Activated T-cell treated with anti-CD3 and anti-CD28 coated beads, Interleukin-2, amount 50 U/mL, for 24 hours (primary cell): Measurements from ENCODE around the gene CST6.

Source experiments
- DNase-seq: peaks from one replicate; pipeline ENCODE4 v3.0.0-alpha.2; 2020
- H3K27ac Mint-ChIP-seq: 2 replicates; pipeline ENCODE4 v1.8.0; 2020; ENCODE audit warnings: mild to moderate bottlenecking, mixed read lengths
- H3K27me3 Mint-ChIP-seq: 2 replicates; pipeline ENCODE4 v1.8.0; 2020; ENCODE audit warnings: mixed read lengths
- H3K36me3 Mint-ChIP-seq: 2 replicates; pipeline ENCODE4 v1.8.0; 2020; ENCODE audit warnings: low read depth, mixed read lengths
- H3K4me1 Mint-ChIP-seq: 2 replicates; pipeline ENCODE4 v1.8.0; 2020; ENCODE audit warnings: low read depth, mixed read lengths
- H3K4me3 Mint-ChIP-seq: 2 replicates; pipeline ENCODE4 v1.8.0; 2020; ENCODE audit warnings: mild to moderate bottlenecking, moderate library complexity, mixed read lengths
- H3K9me3 Mint-ChIP-seq: 2 replicates; pipeline ENCODE4 v1.8.0; 2020; ENCODE audit warnings: mixed read lengths

The CST6 gene

DNA sequence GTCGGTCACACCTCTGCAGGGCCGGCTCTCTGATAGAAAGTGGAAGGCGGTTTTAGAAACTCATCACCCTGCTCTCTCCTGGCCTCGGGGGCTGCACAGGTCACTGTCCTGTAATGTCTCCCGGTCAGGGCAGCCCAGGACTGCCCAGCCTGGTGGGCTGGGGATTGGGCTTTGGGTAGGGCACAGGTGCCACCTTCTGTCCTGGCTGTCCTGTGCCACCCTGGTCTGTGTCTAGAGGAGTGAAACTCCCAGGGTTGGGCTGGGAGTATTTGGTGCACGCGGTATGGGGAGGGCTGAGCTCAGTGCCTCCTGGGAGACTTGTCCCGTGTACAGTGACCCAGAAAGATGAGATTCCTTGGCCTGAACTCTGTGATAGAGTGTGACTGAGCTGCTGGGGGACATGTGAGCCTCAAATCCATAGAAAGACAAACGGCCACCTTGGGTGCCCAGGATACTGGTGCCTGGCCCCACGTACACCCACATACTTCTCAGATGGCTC is 32.5 kb upstream of the CST6 start:
- Mint-ChIP-seq H3K36me3 (peaks cover 54% of the 10 kb centered on the region), H3K4me3 (no peak overlapping the region), H3K9me3 (no peaks in the 10 kb centered on the region), H3K27me3 (no peaks in the 10 kb centered on the region), H3K4me1 (no peaks in the 10 kb centered on the region), H3K27ac (no peak overlapping the region)
- DNase-seq: no peak

DNA sequence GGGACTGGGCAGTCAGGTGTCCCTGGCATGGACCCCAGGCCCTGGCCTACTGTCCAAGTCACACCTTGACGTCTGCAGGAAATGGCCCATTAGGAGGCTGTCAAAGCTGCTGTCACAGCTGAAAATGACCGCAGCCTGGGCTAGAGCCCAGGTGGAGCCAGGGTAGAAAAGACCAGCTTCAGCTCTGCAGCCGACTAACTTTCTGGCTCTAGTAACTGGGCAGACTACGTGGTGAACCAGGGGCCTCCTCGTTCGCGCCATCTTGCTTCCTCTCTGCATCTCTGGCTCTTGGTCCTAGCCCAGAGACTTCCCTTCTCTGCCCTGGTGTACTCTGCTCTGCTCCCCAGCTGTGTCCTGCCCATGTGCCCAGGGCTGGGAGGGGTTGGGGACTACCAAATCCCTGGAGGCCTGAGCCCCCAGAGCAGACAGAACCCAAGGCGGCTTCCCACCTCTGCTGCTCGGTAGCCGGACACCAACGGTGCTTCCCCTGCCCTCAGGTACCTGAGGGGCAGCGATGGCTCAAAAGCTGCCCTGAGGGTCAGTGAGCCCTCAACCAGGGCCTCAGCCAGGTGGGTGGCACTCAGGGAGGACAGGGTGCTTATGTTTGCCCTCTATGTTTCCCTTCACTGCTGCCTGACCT is 30.6 kb upstream of the CST6 start:
- no peaks in the 10 kb centered on the region for H3K27me3 Mint-ChIP-seq
- H3K4me3 Mint-ChIP-seq: no peak overlapping the region
- DNase-seq: no peak
- no peaks in the 10 kb centered on the region for H3K9me3 Mint-ChIP-seq
- H3K27ac Mint-ChIP-seq: no peak overlapping the region
- no peaks in the 10 kb centered on the region for H3K4me1 Mint-ChIP-seq
- H3K36me3 Mint-ChIP-seq: peaks cover 39% of the 10 kb centered on the region

DNA sequence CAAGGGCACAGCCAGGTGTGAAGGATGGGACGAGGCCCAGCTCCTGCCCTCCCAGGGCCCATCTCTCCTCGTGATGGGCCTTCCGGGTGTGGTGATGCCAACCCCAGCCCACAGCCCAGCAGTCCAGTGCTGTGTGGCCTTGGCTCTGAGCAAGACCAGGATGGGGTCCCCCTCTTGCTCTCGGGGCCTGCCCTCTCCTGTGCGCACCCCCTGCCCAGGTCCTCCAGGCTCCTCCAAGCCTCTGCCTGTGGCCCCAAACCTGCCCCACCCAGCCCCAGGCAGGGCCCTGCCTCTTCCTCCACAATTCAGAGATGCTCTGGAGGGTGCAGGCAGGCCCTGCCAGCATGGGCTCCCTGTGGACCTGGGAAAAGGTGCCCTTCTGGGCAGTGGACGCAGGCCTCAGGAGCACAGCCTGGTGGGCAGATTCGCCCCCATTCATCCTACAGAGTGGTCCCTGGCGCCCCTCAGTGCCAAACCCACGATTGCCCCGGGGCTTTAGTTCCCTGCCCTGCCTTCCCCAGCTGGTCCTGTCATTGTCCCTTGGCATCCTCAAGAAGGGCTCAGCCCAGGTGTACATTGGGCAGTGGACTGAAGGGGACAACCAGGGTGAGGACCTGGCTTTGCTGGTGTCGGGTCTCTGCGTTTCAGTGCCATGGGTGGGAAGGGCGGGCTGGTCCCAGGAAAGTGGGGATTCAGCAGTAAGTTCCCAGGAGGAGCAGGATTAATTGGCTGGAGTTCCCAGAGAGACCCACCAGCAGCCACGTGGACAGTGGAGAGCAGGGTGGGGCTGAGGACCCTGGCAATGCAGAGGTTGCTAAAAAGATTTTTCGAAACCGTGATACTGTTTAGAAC is 29.6 kb upstream of the CST6 start:
- H3K4me3 Mint-ChIP-seq: no peak overlapping the region
- no peaks in the 10 kb centered on the region for H3K4me1 Mint-ChIP-seq
- no peaks in the 10 kb centered on the region for H3K27me3 Mint-ChIP-seq
- DNase-seq: no peak
- peaks cover 29% of the 10 kb centered on the region for H3K36me3 Mint-ChIP-seq
- no peak overlapping the region for H3K27ac Mint-ChIP-seq
- no peaks in the 10 kb centered on the region for H3K9me3 Mint-ChIP-seq

DNA sequence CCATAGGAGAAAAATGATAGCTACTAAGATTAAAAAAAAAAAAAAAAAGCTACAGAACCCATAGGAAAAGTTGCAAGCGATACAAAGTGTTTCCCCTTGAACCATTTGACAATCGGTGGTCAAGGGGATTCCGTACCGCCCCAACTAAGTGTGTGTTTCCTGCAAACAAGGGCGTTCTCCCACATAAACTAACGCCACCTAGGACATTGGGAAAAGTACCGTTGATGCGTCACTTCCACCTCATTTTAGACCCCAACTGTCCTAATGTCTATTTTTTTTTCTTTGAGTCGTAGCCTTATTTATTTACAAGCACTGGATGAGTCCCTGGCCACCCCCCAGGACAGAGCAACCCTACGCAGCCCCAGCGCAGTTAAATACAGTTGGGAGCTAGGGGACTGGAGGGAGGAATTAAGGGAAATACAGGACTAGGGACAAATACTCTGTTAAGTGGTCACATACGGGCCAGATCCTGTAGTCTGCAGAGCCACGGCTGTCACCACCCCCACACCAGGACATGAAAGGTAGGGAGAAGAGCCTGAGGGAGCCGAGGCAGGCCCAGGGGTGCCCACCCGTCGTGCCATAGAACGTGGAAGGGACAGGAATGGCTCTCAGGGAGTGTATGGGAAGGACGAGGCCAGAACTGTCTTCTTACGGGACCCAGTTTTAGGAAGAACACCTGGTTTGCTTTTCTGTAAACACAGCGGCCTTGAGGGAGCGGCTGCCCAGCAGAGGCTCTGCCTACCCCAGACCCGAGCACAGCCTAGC is 28.8 kb upstream of the CST6 start:
- H3K36me3 Mint-ChIP-seq: peaks cover 23% of the 10 kb centered on the region
- no peaks in the 10 kb centered on the region for H3K27me3 Mint-ChIP-seq
- H3K4me3 Mint-ChIP-seq: no peak overlapping the region
- H3K9me3 Mint-ChIP-seq: no peaks in the 10 kb centered on the region
- H3K4me1 Mint-ChIP-seq: no peaks in the 10 kb centered on the region
- DNase-seq: no peak
- no peak overlapping the region for H3K27ac Mint-ChIP-seq

DNA sequence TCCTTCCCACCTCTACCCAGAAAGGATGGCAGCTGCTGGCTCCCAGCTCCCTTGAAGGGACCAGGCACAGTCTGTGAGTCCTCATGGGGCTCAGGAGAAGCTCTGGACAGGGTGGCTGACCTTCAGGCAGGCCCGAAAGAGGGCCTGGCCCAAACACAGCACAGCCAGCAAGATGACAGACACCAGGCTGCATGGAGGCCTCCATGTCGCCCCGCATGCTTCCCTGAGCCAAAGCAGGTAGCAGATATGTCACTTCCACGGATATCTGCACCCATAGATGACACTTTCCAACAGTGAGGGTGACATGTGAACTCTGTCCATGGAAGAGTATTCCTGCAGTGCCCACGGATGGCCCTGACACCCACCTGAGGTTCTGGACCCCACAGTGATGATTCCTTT is 28.2 kb upstream of the CST6 start:
- H3K36me3 Mint-ChIP-seq: peaks cover 18% of the 10 kb centered on the region
- no peak overlapping the region for H3K4me3 Mint-ChIP-seq
- no peak overlapping the region for H3K27ac Mint-ChIP-seq
- no peaks in the 10 kb centered on the region for H3K27me3 Mint-ChIP-seq
- no peaks in the 10 kb centered on the region for H3K9me3 Mint-ChIP-seq
- no peaks in the 10 kb centered on the region for H3K4me1 Mint-ChIP-seq
- no peak for DNase-seq

DNA sequence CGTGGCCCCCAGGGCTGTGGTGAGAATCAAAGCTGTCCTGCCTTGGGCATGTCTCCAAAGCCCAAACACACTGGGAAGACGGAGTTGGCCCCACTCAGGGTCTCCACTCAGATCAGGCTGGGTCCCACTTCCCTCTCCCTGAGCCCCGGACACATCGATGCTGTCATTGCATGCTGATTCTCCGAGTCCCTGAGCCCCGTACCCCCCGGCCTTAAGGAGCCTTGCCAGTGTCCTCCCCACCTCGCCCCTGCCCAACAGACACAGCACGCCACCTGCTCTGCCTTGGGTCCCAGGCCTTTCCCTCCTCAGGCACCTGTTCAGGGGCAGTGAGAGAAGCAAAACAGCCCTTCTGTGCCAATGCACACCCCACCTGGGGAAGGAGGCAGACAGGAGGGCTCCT is 24.5 kb upstream of the CST6 start:
- H3K36me3 Mint-ChIP-seq: peaks cover 17% of the 10 kb centered on the region
- no peak overlapping the region for H3K27ac Mint-ChIP-seq
- DNase-seq: no peak
- H3K4me1 Mint-ChIP-seq: peaks cover 5% of the 10 kb centered on the region
- no peaks in the 10 kb centered on the region for H3K27me3 Mint-ChIP-seq
- no peaks in the 10 kb centered on the region for H3K9me3 Mint-ChIP-seq
- no peak overlapping the region for H3K4me3 Mint-ChIP-seq

DNA sequence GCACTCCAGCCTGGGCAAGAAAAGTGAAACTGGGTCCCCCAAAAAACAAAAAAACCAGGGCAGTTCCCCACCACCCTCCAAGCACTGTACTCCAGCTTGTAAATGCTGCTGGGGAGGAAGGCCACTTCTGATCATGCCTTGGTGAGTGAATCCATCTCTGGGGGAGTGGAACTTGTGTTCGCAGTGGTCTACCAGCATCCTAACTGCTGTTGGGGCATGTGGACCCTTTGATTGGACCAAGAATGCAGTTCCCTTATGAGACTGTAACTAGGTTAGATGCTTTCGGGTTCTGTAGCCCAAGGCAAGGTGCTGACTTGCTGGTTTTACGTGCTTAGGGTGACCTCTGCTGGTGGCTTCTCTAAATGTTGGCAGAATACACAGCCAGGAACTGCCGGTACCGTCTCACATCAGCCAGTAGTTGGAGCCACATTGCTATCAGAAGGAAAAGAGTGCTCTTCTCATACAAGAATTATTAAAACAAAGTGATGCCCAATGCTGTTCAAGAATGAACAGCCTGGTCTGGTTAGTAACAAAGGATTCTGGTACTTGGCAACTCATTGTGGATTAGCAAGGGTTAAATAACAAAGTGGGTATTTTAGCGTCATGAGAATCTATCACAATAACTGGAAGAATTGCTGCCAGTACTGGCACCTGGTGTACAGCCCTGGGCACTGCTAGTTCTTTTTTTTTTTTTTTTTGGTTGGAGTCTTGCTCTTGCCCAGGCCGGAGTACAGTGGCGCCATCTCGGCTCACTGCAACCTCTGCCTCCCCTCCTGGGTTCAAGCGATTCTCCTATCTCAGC is 22.8 kb upstream of the CST6 start:
- Mint-ChIP-seq H3K9me3 (no peaks in the 10 kb centered on the region), H3K27me3 (no peaks in the 10 kb centered on the region), H3K36me3 (peaks cover 22% of the 10 kb centered on the region), H3K4me3 (no peak overlapping the region), H3K4me1 (peaks cover 5% of the 10 kb centered on the region), H3K27ac (peak overlapping the region; percentile 80)
- DNase-seq: peak; percentile 83

DNA sequence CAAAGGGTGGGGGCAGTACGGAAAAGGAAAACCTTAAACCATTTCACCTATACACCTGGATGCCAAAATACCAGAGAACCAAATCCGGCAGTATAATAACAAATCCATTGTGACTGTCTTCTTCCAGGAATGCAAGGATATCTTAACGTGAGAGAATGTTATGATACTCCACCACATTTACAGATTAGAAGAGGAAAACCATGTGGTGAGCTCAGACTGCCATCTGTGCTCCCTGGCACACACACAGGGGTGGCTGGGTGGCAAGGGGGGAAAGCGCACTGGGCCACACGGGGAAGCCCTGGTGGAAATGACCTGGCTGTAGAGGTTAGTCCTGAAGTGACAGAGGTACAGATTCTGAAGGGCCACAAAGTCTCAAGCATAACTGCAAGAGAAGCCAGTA is 19.8 kb upstream of the CST6 start:
- peaks cover 7% of the 10 kb centered on the region for H3K4me1 Mint-ChIP-seq
- H3K9me3 Mint-ChIP-seq: no peaks in the 10 kb centered on the region
- H3K36me3 Mint-ChIP-seq: peaks cover 43% of the 10 kb centered on the region
- no peak for DNase-seq
- no peaks in the 10 kb centered on the region for H3K27me3 Mint-ChIP-seq
- no peak overlapping the region for H3K4me3 Mint-ChIP-seq
- no peak overlapping the region for H3K27ac Mint-ChIP-seq

DNA sequence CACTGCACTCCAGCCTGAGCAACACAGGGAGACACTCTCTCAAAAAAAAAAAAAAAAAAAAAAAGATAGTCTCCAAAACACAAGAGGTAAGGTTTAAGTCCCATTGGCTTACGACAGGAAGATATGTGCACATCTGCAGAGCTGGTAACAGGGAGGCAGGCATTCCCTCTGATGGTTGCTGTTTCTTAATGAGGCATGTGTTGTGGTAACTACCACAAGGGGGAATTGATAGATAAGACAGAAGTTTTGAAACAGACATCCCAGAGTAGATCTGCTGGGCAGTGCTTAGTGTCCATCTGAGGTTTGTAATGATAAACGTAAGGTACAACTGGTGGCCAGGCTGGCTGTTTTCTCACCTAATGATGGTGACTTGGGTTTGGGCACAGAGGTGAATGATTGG is 14.5 kb upstream of the CST6 start:
- no peak for DNase-seq
- H3K27ac Mint-ChIP-seq: peak overlapping the region; percentile 85
- no peaks in the 10 kb centered on the region for H3K9me3 Mint-ChIP-seq
- H3K4me3 Mint-ChIP-seq: no peak overlapping the region
- peaks cover 76% of the 10 kb centered on the region for H3K36me3 Mint-ChIP-seq
- no peaks in the 10 kb centered on the region for H3K27me3 Mint-ChIP-seq
- peaks cover 24% of the 10 kb centered on the region for H3K4me1 Mint-ChIP-seq

DNA sequence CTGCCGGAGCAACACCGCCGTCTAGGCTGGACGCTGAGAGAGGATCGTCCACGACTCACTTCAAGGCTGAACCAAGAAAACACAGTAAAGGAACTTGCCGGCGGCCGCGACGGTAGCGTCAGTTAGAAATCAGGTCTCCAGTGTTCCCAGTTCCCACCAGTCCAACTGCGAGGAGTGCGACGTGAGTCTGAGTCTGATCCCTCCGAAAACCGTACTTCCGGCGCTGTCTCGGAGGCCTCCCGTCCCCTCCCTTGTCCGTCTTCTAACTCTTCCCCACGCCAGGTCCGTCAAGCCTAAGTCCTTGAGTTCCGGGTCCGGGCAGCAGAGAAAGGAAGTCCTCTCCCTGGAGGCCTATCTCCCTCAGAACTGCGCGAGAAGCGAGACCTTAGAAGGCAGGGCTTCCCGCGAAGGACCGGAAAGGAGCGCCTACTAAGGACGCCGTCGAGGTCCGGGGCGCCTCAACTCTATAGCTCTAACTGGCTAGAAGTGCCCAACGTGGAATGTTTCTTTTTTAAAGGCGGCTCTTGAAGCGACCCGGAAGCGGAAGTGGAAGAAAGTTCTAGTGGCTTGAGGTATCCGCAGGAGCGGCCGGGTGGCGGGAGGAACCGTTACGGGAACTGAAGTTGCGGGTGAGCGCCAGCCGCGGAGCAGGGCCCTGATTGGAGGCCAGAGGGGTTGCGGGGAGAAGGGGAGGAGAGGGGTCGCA is 9.7 kb upstream of the CST6 start, which contains the start of the genes BANF1 and EIF1AD:
BANF1 (plus strand) TSS at position 562 of the 706 bp plus-strand sequence. CDS start 748 bp downstream, outside the sequence.
EIF1AD (minus strand) TSS at position 216 of the 706 bp plus-strand sequence. CDS start 1,768 bp downstream, outside the sequence.
- Mint-ChIP-seq H3K27ac (peak within 1 kb of the TSS; percentile 99), H3K9me3 (no peaks in the 10 kb centered on the region), H3K4me3 (peak within 1 kb of the TSS; percentile 100), H3K4me1 (peaks cover 42% of the 10 kb centered on the region), H3K27me3 (no peaks in the 10 kb centered on the region), H3K36me3 (peaks cover 91% of the 10 kb centered on the region)
- peak; percentile 94 for DNase-seq

DNA sequence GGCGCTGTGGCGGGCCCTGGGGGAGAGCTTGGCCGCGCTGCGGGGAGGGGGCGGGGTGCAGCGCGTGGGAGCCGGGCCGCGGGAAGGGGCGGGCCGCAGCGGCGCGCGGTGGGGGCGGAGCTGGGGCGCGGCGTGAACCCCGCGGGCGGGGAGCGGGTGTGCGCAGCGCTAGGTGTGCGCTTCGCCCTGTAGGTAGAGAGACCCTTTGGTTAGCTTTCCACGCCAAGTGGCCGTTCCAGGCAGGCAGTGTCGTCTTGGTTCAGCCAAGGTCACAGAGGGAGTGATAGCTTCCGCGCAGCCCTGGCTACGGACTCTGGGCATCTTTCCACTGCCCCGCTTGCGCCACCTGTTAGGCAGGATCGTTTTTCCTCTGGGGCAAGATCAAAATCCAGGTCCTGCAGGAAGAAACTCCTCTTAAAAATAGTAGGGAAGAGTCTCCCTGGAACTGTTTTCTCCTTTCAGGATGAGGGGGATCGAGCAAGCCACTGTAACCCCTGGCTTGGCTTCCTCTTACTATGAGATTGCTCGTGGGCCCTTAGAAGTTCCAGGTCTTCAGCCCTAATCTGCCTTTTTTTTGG is 9.1 kb upstream of the CST6 start:
- DNase-seq: no peak
- Mint-ChIP-seq H3K27ac (peak overlapping the region; percentile 99), H3K4me3 (peak overlapping the region; percentile 100), H3K36me3 (peaks cover 84% of the 10 kb centered on the region), H3K9me3 (no peaks in the 10 kb centered on the region), H3K27me3 (no peaks in the 10 kb centered on the region), H3K4me1 (peaks cover 40% of the 10 kb centered on the region)

DNA sequence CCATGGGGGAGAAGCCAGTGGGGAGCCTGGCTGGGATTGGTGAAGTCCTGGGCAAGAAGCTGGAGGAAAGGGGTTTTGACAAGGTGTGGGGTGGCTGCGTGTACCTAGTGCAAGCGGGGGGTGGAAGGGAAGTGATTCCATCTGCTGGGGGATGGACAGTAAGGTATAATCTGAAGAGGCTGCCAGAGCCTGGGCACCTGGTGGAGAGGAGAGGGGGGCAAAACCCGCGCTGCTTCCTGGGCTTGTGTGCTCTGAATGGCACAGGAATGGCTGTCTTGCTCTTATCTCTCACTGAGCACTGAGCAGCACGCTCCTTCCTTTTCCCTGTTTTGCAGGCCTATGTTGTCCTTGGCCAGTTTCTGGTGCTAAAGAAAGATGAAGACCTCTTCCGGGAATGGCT is 8.5 kb upstream of the CST6 start:
- Mint-ChIP-seq H3K27ac (peak overlapping the region; percentile 99), H3K36me3 (peaks cover 79% of the 10 kb centered on the region)

DNA sequence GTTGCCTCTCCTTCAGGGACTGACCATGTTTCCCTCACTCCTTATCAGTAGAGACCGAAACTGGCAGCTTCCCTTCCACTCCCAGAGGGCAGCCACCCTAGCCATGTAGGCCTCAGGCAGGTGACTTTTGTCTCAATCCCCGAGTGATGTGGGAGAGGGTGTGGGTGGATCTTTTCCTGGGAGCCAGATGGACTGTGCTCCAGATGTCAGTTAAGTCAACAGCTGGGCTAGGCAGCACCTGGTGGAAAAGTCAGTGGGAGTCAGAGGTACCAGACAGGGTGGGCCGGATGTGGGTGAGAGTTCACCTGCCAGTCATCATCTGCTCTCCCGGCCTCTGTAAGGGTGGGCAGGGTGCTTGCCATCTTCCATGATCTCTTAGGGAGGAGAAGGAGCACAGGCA is 7.6 kb upstream of the CST6 start:
- H3K36me3 Mint-ChIP-seq: peaks cover 70% of the 10 kb centered on the region
- DNase-seq: no peak
- H3K27ac Mint-ChIP-seq: peak overlapping the region; percentile 81
- H3K4me3 Mint-ChIP-seq: peak overlapping the region; percentile 100
- H3K9me3 Mint-ChIP-seq: no peaks in the 10 kb centered on the region
- H3K27me3 Mint-ChIP-seq: no peaks in the 10 kb centered on the region
- peaks cover 37% of the 10 kb centered on the region for H3K4me1 Mint-ChIP-seq

More for the DNA sequence above, 8.5 kb upstream of the CST6 start:
- no peaks in the 10 kb centered on the region for H3K27me3 Mint-ChIP-seq
- no peak for DNase-seq
- peak overlapping the region; percentile 100 for H3K4me3 Mint-ChIP-seq
- no peaks in the 10 kb centered on the region for H3K9me3 Mint-ChIP-seq
- peaks cover 40% of the 10 kb centered on the region for H3K4me1 Mint-ChIP-seq
